GM12872 (cell line): ENCODE data around the gene GATB.

Source experiments
- TF ChIP-seq, protein P1 (sequence below): IDR thresholded peaks from 3 replicates; pipeline ENCODE4 v1.5.1; 2011; ENCODE audit warnings: low read depth, mild to moderate bottlenecking, low read length, moderate library complexity; ENCODE audit not compliant: insufficient read depth

GATB gene

GRCh38 chr4:151691639-151692442 is 69.0 kb downstream of the GATB start:
- TF ChIP-seq, protein P1, sequence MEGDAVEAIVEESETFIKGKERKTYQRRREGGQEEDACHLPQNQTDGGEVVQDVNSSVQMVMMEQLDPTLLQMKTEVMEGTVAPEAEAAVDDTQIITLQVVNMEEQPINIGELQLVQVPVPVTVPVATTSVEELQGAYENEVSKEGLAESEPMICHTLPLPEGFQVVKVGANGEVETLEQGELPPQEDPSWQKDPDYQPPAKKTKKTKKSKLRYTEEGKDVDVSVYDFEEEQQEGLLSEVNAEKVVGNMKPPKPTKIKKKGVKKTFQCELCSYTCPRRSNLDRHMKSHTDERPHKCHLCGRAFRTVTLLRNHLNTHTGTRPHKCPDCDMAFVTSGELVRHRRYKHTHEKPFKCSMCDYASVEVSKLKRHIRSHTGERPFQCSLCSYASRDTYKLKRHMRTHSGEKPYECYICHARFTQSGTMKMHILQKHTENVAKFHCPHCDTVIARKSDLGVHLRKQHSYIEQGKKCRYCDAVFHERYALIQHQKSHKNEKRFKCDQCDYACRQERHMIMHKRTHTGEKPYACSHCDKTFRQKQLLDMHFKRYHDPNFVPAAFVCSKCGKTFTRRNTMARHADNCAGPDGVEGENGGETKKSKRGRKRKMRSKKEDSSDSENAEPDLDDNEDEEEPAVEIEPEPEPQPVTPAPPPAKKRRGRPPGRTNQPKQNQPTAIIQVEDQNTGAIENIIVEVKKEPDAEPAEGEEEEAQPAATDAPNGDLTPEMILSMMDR: no peak

DNA sequence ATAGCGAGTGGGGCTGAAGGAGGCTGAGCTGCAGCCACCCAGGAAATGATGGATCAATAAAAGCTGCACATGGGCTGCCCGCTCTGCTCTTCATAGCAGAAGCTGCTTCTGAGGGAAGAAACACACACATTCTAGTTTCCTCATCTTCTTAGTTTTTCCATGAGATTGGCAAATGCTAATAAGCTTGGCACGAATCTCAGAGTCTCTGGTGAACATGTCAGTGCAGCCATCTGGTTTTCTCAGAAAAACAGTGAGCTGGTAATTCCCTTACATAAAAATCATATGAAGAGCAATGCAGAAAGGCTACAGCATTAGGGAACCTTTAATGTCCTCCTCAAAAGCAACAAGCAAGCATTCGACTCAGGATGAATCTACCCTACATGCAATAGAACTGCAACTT is 69.9 kb downstream of the GATB start:
- TF ChIP-seq, protein P1: no peak

DNA sequence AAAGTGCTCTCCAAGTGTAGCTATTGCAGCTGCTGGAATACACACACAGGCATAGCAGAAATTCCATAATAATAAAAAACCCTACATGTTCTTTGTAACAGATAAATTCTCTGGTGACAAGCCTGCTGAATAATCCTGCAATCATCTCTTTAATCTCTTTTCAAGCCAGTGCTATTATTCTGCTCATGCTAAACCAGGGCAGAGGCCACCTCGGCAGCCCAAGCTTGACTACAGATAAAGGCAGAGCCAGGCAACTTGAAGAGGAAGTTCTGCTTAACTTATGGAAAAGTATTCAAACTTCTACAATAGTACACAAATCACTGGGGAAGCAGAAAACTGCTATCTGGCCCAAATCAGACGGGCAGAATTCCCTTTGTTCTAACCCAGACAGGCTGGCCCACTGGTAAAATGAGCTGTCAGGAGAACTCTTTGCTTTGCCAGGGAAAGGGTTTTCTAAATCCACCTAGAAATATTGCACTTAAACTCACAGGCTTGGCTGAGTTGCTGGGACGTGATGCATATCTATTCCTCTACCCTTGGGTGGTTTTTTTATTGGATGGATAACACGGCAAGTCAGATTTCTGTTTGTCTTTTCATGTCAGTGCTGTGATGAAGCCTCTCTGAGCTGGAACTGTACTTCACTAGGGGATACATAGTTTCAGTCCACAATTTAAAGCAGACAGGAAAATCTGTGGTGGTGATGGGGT is 70.5 kb downstream of the GATB start:
- TF ChIP-seq, protein P1: no peak

GRCh38 chr4:151689211-151689991 is 71.4 kb downstream of the GATB start:
- TF ChIP-seq, protein P1: no peak

DNA sequence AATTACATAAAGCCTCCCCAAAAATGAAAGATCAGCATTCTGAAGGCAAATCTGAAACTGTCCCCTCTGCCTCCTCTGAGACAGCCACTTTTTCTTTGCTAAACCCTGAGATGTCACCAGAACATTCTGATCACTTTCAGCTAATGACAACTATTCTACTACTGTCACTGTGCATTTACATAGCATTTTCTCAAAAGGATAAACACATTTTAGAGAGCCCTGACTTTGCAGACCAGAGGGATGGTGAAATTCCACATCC is 72.1 kb downstream of the GATB start:
- TF ChIP-seq, protein P1: no peak

DNA sequence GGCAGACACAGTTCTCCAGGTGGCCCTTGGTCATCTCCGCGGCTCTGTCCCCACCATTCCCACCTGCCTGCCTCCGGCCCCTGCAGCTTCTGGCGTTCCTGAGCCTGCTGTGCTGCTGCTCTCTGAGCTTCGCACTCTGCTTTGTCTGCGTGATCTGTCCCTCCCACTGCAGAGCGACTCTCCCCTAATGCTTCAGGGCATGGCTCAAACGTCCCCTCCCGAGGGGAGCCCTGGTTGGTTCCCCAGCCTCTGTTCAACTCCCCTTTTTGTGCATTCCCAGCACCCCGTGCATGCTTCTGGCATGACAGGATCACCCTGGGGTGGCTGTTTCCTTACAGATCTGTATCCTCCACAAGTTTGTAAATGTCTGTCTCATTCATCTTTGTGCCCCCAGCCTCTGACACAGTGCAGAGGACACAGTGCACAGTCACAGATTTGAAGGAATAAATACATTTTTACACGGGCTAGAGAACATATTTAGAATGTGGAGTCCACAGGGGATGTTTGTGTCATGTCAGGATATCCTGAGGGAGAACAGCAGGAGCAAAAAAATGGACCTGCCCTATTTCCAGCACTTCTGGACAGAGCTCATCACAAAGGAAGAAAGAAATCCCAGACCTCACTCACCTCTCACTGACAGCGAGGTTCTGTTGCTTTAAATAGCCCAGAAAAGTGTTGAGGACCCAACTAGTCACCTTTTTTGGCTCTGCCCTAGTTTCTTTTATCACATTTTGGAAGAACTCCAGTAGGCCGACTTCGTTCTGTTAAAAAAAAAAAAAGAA is 72.6 kb downstream of the GATB start:
- TF ChIP-seq, protein P1: no peak
